ENCODE results near the gene MBNL1. TPM values are rescaled to one million over a fixed set of nuclear protein-coding genes. Genes with fewer than 3 reads are reported as not detected.

MBNL1 gene
- total and polyA plus RNA-seq, 4 donors: 17.1 to 110 (median 62.3) TPM

- peaks cover 2 to 25% (median 21%) of the 10 kb centered on the region in 4 donors for H3K36me3 ChIP-seq (ENCODE audit: control insufficient read depth in 4 of 4, insufficient read depth in 3 of 4, low read depth in 1 of 4, low read length in 3 of 4)
Observed at GRCh38 chr3:152458376-152459117, 189.8 kb downstream of the MBNL1 start.

More at GRCh38 chr3:152458376-152459117, 189.8 kb downstream of the MBNL1 start:
- H3K9ac ChIP-seq (ENCODE audit: low read depth in 1 of 2, low read length in 2 of 2): no peak overlapping the region
- DNase-seq (ENCODE audit: low spot score): no peak
- 84% methylated on average over 5 of the region's 5 CpGs for WGBS
- TF ChIP-seq SP1 (IDR thresholded peaks at IDR 0.05) (no peak), YY1 (IDR thresholded peaks at IDR 0.05) (no peak), ZBTB33 (IDR thresholded peaks at IDR 0.05) (no peak), CTCF (IDR thresholded peaks at IDR 0.05; ENCODE audit: low read depth, low read length, missing input control) (no peak), JUND (IDR thresholded peaks at IDR 0.05) (no peak), HNF4A (conservative IDR thresholded peaks at IDR 0.05) (no peak), EGR1 (IDR thresholded peaks at IDR 0.05; ENCODE audit: low read depth in 2 of 2) (no peak), NR2F2 (IDR thresholded peaks at IDR 0.05) (no peak), HNF4G (IDR thresholded peaks at IDR 0.05) (no peak), RAD21 (IDR thresholded peaks at IDR 0.05) (no peak), FOXA2 (IDR thresholded peaks at IDR 0.05) (no peak), ATF3 (IDR thresholded peaks at IDR 0.05) (no peak), REST (IDR thresholded peaks at IDR 0.05) (no peak)
- no peak overlapping the region for H3K4me3 ChIP-seq (ENCODE audit: low read depth in 1 of 3, low read length in 3 of 3)
- H3K27ac ChIP-seq (ENCODE audit: low read depth in 1 of 2, low read length in 2 of 2): no peak overlapping the region
- H3K9me3 ChIP-seq (ENCODE audit: control insufficient read depth in 4 of 4, low read length in 3 of 4): no peaks in the 10 kb centered on the region
- no peaks in the 10 kb centered on the region for H3K27me3 ChIP-seq (ENCODE audit: control insufficient read depth in 4 of 4, insufficient read depth in 4 of 4, low read length in 3 of 4)
- no peaks in the 10 kb centered on the region for H3K4me1 ChIP-seq (ENCODE audit: control insufficient read depth in 4 of 4, insufficient read depth in 4 of 4, low read length in 3 of 4)

All from liver (tissue), 9 donors.